HL-60 (cell line): ENCODE results near the gene SLC5A5.

ENCODE experiments used
- DNase-seq, 2 experiments: peaks; one replicate each; pipeline ENCODE4 v3.0.0-alpha.2; 2010 to 2020; ENCODE audit warnings: low read depth in 1 of 2, low spot score in 1 of 2
- H3K27ac ChIP-seq: fragments of 250-450 bp; sonication (Bioruptor Pico); replicated peaks from 2 replicates; pipeline ENCODE4 v1.5.1; 2020; ENCODE audit warnings: mild to moderate bottlenecking, moderate library complexity
- H3K27me3 ChIP-seq: fragments of 250-450 bp; sonication (Bioruptor Pico); 2 replicates; pipeline ENCODE4 v1.5.1; 2021; ENCODE audit warnings: mild to moderate bottlenecking, moderate library complexity; ENCODE audit not compliant: insufficient read depth, poor library complexity, severe bottlenecking
- H3K4me3 ChIP-seq: replicated peaks from 2 replicates; pipeline ENCODE4 v1.5.1; 2011; ENCODE audit warnings: mild to moderate bottlenecking, control low read depth, low read length; ENCODE audit not compliant: insufficient read depth
- GABPA ChIP-seq: IDR thresholded peaks from 2 replicates; pipeline ENCODE4 v1.6.1; 2012; ENCODE audit warnings: low read depth
- POLR2AphosphoS5 ChIP-seq: IDR thresholded peaks from 2 replicates; pipeline ENCODE4 v1.6.1; 2012; ENCODE audit warnings: low read depth
- SPI1 ChIP-seq: IDR thresholded peaks from 2 replicates; pipeline ENCODE4 v1.6.1; 2012; ENCODE audit warnings: low read depth, mild to moderate bottlenecking, borderline replicate concordance
- TF ChIP-seq, protein P1 (sequence below): IDR thresholded peaks from 2 replicates; pipeline ENCODE4 v1.6.1; 2012; ENCODE audit warnings: low read depth; ENCODE audit not compliant: insufficient replicate concordance
- TF ChIP-seq, protein P2 (sequence below): IDR thresholded peaks from one replicate; pipeline ENCODE4 v1.5.1; 2011; ENCODE audit warnings: low read length, control low read depth, inconsistent platforms; ENCODE audit not compliant: insufficient read depth

Gene SLC5A5

DNA sequence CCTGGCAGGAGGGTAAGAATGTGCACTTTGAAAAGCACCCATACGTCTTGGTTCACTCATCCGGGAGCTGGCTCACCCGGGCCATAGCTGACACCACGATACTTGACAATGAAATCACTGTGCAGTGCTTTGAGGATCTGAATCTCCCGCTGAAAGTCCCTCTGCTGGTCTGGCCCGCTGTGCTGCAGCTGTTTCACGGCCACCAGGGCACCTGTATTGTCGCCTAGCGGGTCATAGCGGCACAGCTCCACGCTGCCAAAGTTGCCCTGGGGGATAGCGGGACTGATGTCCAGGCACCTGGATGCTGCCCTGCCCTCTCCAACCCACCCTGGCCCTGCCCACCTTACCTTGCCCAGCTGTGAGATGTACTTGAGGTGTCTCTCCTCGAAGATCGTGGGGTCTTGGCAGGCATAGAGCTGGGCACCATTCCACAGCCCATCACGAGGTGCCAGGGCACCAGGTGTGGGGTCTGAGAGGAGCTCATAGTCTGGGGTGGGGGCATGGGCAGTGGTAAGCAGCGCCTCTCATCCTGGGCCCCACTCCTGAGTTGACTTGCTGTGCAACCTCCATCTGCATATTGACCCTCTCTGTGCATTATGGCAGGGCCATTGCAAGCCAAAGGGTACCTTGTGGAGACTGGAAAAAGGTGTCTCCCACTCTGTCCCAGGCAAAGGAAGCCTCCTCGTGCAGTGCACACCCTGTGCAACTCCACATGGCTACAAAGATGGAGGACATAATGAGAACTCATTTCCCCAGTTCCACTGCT lies 39.1 kb upstream of the SLC5A5 start:
- no peak overlapping the region for H3K4me3 ChIP-seq
- DNase-seq = no peak
- TF ChIP-seq, protein P1, sequence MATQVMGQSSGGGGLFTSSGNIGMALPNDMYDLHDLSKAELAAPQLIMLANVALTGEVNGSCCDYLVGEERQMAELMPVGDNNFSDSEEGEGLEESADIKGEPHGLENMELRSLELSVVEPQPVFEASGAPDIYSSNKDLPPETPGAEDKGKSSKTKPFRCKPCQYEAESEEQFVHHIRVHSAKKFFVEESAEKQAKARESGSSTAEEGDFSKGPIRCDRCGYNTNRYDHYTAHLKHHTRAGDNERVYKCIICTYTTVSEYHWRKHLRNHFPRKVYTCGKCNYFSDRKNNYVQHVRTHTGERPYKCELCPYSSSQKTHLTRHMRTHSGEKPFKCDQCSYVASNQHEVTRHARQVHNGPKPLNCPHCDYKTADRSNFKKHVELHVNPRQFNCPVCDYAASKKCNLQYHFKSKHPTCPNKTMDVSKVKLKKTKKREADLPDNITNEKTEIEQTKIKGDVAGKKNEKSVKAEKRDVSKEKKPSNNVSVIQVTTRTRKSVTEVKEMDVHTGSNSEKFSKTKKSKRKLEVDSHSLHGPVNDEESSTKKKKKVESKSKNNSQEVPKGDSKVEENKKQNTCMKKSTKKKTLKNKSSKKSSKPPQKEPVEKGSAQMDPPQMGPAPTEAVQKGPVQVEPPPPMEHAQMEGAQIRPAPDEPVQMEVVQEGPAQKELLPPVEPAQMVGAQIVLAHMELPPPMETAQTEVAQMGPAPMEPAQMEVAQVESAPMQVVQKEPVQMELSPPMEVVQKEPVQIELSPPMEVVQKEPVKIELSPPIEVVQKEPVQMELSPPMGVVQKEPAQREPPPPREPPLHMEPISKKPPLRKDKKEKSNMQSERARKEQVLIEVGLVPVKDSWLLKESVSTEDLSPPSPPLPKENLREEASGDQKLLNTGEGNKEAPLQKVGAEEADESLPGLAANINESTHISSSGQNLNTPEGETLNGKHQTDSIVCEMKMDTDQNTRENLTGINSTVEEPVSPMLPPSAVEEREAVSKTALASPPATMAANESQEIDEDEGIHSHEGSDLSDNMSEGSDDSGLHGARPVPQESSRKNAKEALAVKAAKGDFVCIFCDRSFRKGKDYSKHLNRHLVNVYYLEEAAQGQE = no peak
- TF ChIP-seq, protein P2, sequence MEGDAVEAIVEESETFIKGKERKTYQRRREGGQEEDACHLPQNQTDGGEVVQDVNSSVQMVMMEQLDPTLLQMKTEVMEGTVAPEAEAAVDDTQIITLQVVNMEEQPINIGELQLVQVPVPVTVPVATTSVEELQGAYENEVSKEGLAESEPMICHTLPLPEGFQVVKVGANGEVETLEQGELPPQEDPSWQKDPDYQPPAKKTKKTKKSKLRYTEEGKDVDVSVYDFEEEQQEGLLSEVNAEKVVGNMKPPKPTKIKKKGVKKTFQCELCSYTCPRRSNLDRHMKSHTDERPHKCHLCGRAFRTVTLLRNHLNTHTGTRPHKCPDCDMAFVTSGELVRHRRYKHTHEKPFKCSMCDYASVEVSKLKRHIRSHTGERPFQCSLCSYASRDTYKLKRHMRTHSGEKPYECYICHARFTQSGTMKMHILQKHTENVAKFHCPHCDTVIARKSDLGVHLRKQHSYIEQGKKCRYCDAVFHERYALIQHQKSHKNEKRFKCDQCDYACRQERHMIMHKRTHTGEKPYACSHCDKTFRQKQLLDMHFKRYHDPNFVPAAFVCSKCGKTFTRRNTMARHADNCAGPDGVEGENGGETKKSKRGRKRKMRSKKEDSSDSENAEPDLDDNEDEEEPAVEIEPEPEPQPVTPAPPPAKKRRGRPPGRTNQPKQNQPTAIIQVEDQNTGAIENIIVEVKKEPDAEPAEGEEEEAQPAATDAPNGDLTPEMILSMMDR = no peak
- TF ChIP-seq GABPA (no peak), POLR2AphosphoS5 (no peak)

DNA sequence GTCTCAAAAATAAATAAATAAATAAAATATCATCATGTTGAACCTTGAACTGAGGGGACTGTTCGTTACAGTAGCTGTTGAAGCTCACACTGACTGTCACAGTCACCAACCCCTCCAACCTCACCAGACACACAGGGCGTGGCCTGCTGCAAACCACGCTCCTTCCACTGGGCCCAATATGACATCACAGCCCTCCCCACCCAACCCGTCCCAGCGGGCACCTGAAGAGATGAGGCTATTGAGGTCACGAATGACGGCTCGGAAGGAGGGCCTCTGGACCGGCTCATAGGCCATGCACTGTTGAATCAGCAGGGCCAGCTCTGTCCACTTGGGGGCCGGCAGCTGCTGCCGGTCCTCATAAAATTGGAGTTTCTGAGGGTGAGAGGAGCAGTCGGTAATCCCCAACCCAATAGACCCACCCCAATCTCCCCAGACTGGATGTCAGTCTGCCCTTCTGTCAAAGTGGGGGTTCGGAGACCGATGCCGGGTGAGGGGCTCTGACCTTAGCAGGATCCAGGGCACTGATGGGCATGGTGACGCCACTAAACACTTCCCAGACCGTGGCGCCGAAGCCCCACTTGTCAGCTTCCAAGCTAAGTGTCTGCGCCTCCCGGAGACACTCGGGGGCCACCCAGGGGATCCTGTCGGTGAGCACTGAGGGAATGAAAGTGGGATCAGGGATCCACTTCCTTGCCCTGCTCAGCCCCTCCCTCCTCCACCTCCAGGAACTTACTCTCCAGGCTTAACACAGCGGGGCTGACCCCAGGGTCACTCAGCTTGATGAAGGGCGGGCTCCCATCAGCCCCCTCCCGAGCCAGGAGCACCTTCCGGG lies 37.2 kb upstream of the SLC5A5 start:
- Histone ChIP-seq H3K27me3 (no peaks in the 10 kb centered on the region), H3K4me3 (no peak overlapping the region), H3K27ac (no peak overlapping the region)
- TF ChIP-seq SPI1 (no peak), POLR2AphosphoS5 (no peak), GABPA (no peak)
- TF ChIP-seq, protein P1 = no peak
- TF ChIP-seq, protein P2 = no peak
- DNase-seq = no peak

More for the DNA sequence above, 39.1 kb upstream of the SLC5A5 start:
- no peaks in the 10 kb centered on the region for H3K27me3 ChIP-seq
- no peak overlapping the region for H3K27ac ChIP-seq

DNA sequence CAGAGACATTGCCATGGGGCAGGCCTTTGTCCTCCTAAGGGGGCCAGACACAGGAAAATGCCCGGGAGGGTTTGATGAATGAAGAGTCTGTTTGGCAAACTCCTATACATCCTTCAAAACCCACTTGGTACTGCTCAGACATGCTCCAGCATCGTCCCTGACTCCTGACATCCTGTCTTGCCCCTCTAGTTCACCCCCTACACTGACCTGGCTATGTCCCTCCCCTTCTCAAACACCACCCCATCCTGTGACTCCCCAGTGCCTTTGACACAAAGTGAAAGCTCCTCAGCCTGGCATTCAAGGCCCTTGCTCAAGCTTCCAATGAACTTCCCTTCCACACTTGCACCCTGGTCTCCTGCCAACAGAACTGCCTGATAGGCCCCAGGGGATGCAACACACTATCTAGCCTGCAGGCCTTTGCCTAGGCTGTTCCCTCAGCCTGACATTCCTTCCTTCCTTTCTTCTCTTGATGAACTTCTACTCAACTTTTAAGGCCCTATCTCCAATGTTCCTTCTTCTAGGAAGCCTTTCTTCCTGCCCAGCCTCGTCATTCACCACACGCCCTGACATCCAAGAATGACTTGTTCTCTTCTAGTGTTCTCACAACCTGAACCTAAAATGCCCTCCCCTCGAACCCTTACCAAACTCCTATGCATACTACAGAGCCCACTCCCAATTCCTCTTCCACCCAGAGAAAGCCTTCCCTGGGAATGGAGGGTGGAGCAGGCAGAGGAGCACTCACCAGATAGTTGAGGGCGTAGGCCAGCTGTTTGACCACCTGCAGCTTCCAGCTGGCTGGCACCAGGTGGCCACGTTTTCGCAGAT lies 36.4 kb upstream of the SLC5A5 start:
- peak in 1 of 2 experiments; percentile 8 for DNase-seq
- TF ChIP-seq GABPA = no peak
- no peak for TF ChIP-seq POLR2AphosphoS5
- no peak for TF ChIP-seq SPI1
- TF ChIP-seq, protein P2 = no peak
- TF ChIP-seq, protein P1 = no peak
- no peak overlapping the region for H3K4me3 ChIP-seq

More for the DNA sequence above, 36.4 kb upstream of the SLC5A5 start:
- Histone ChIP-seq H3K27me3 (no peaks in the 10 kb centered on the region), H3K27ac (no peak overlapping the region)
